Keratinocyte (primary cell): Measurements from ENCODE around the gene ALG1L2. TPM values are rescaled to one million over a fixed set of nuclear protein-coding genes. Genes with fewer than 3 reads are reported as not detected.
"Not testable (repeated sequence)": the region's sequence is repeated elsewhere in the genome, so short reads cannot be mapped to it uniquely, and the experiment has no call there.

Experiments used
- DNase-seq: peaks from one replicate; pipeline ENCODE4 v3.0.0-alpha.2; 2011; ENCODE audit warnings: low read depth, missing footprints, low spot score
- FAIRE-seq: peaks from 2 replicates; lab custom pipeline; 2011; peaks lifted over from hg19 to GRCh38; lab: Jason Lieb, UNC
- H2AFZ ChIP-seq: 2 replicates; pipeline ENCODE4 v1.6.0; 2012; ENCODE audit warnings: low read length, control low read depth, inconsistent platforms; ENCODE audit not compliant: control insufficient read depth
- H3K27ac ChIP-seq: 2 replicates; pipeline ENCODE4 v1.5.1; 2011; ENCODE audit warnings: low read length; ENCODE audit not compliant: control insufficient read depth, insufficient read depth
- H3K27me3 ChIP-seq: 3 replicates; pipeline ENCODE4 v1.6.0; 2011; ENCODE audit warnings: low read length; ENCODE audit not compliant: control insufficient read depth, insufficient read depth; ENCODE audit errors: extremely low read depth
- H3K36me3 ChIP-seq, 2 experiments: 2 replicates in 1 of 2; 3 replicates in 1 of 2; pipeline ENCODE4 v1.5.1; 2011; ENCODE audit warnings: low read length in 2 of 2, mild to moderate bottlenecking in 1 of 2; ENCODE audit not compliant: control insufficient read depth in 2 of 2, insufficient read depth in 2 of 2; ENCODE audit errors: extremely low read depth in 1 of 2
- H3K4me1 ChIP-seq: 3 replicates; pipeline ENCODE4 v1.5.1; 2011; ENCODE audit warnings: low read length; ENCODE audit not compliant: control insufficient read depth, insufficient read depth; ENCODE audit errors: extremely low read depth
- H3K4me2 ChIP-seq: 3 replicates; pipeline ENCODE4 v1.6.0; 2011; ENCODE audit warnings: low read depth, low read length; ENCODE audit not compliant: control insufficient read depth, insufficient read depth; ENCODE audit errors: extremely low read depth
- H3K4me3 ChIP-seq, 3 experiments: fragments of 200-600 bp in 1 of 3; sonication (generic) in 1 of 3; 2 replicates in 2 of 3; 3 replicates in 1 of 3; pipeline ENCODE4 v1.5.1; 2011 to 2016; ENCODE audit warnings: low read length in 3 of 3, mild to moderate bottlenecking in 3 of 3, control low read depth in 2 of 3, inconsistent platforms in 1 of 3, low read depth in 1 of 3, mixed read lengths in 1 of 3, mixed run types in 1 of 3, moderate library complexity in 1 of 3; ENCODE audit not compliant: control insufficient read depth in 2 of 3, insufficient read depth in 2 of 3; ENCODE audit errors: extremely low read depth in 1 of 3
- H3K79me2 ChIP-seq: 2 replicates; pipeline ENCODE4 v1.6.0; 2012; ENCODE audit warnings: low read length; ENCODE audit not compliant: control insufficient read depth, insufficient read depth
- H3K9ac ChIP-seq: 3 replicates; pipeline ENCODE4 v1.6.0; 2011; ENCODE audit warnings: low read length; ENCODE audit not compliant: control insufficient read depth, insufficient read depth; ENCODE audit errors: extremely low read depth
- H3K9me1 ChIP-seq: 3 replicates; pipeline ENCODE4 v1.6.0; 2011; ENCODE audit warnings: low read length; ENCODE audit not compliant: control insufficient read depth, insufficient read depth; ENCODE audit errors: extremely low read depth
- H3K9me3 ChIP-seq: 2 replicates; pipeline ENCODE4 v1.5.1; 2012; ENCODE audit warnings: low read depth, low read length; ENCODE audit not compliant: control insufficient read depth
- H4K20me1 ChIP-seq: 3 replicates; pipeline ENCODE4 v1.6.0; 2011; ENCODE audit warnings: low read length; ENCODE audit not compliant: control insufficient read depth, insufficient read depth; ENCODE audit errors: extremely low read depth
- CTCF ChIP-seq, 3 experiments: IDR thresholded peaks in 1 of 3; conservative IDR thresholded peaks in 1 of 3; optimal IDR thresholded peaks in 1 of 3; 2 replicates in 2 of 3; 3 replicates in 1 of 3; pipeline versions ENCODE3 to v1.5.1; 2011; ENCODE audit warnings: low read length in 3 of 3, mild to moderate bottlenecking in 3 of 3, moderate library complexity in 2 of 3, control low read depth in 1 of 3, inconsistent platforms in 1 of 3; ENCODE audit not compliant: insufficient read depth in 2 of 3; ENCODE audit errors: extremely low read depth in 1 of 3
- EZH2 ChIP-seq: IDR thresholded peaks from one replicate; pipeline ENCODE4 v1.6.1; 2012; ENCODE audit warnings: inconsistent platforms, mild to moderate bottlenecking, low read length, moderate library complexity
- dilution Hi-C: fragments of 300-500 bp; cut with MboI; formaldehyde crosslinking; loops from one replicate; pipeline ENCODE4 v1.7.0; 2020; ENCODE audit warnings: low sequenced_read_pairs; ENCODE audit not compliant: extremely low pct_ligation_motif_present
- polyA plus RNA-seq, 5 experiments: library from polyadenylated mRNA; depleted of rRNA in 3 of 5; stranded (reverse) in 3 of 5; stranded (forward) in 1 of 5; unstranded in 1 of 5; fragments of >200 nt; gene quantifications; 1 replicate in 1 of 5; 2 replicates in 3 of 5; 3 replicates in 1 of 5; pipeline versions ENCODE4 v1.2.1 to v1.2.3, GENCODE V29; 2011 to 2012; ENCODE audit warnings: missing spikeins in 2 of 5, low read depth in 1 of 5, low replicate concordance in 1 of 5

ALG1L2 gene
- polyA plus RNA-seq, 1 donor (not counting 4 experiments of a cell fraction or from before 2014, with no cell fraction given), result not detected

GRCh38 chr3:130117933-130118332 is 36.3 kb downstream of the ALG1L2 start:
- Histone ChIP-seq H3K9me1 (no peaks in the 10 kb centered on the region), H3K27ac (no peak overlapping the region), H2AFZ (no peak overlapping the region), H3K4me3 (no peak overlapping the region), H3K9ac (no peak overlapping the region), H3K9me3 (no peaks in the 10 kb centered on the region), H3K27me3 (no peaks in the 10 kb centered on the region), H3K4me1 (no peaks in the 10 kb centered on the region), H3K79me2 (no peaks in the 10 kb centered on the region), H4K20me1 (no peaks in the 10 kb centered on the region), H3K36me3 (no peaks in the 10 kb centered on the region), H3K4me2 (no peak overlapping the region)
- TF ChIP-seq CTCF (optimal IDR thresholded peaks at IDR 0.05 in 1 of 3, IDR thresholded peaks at IDR 0.05 in 1 of 3, conservative IDR thresholded peaks at IDR 0.05 in 1 of 3; ENCODE audit: extremely low read depth in 1 of 3, insufficient read depth in 2 of 3, low read length in 3 of 3) (no peak), EZH2 (no peak)
- FAIRE-seq, result no peak
- dilution Hi-C loops, result no loop called here
- no peak for DNase-seq

GRCh38 chr3:130119824-130120223 is 38.2 kb downstream of the ALG1L2 start:
- dilution Hi-C loops, H2AFZ ChIP-seq, H3K27me3 ChIP-seq, H3K4me1 ChIP-seq, H3K9ac ChIP-seq, H3K27ac ChIP-seq, H3K9me3 ChIP-seq, DNase-seq, H3K79me2 ChIP-seq, H3K36me3 ChIP-seq, H3K9me1 ChIP-seq, H3K4me3 ChIP-seq, H3K4me2 ChIP-seq, FAIRE-seq, H4K20me1 ChIP-seq: not testable (repeated sequence)

- DNase-seq, H3K9ac ChIP-seq: not testable (repeated sequence)
These were observed 38.7 kb downstream of the ALG1L2 start for GRCh38 chr3:130120291-130120690.

GRCh38 chr3:130122891-130123775 is 41.5 kb downstream of the ALG1L2 start:
- H3K27me3 ChIP-seq, H3K4me1 ChIP-seq, DNase-seq, H3K27ac ChIP-seq, H3K9me3 ChIP-seq, H3K36me3 ChIP-seq, H2AFZ ChIP-seq, H3K79me2 ChIP-seq, H3K9ac ChIP-seq, FAIRE-seq, H3K9me1 ChIP-seq, H4K20me1 ChIP-seq, H3K4me3 ChIP-seq, dilution Hi-C loops, H3K4me2 ChIP-seq: not testable (repeated sequence)

More at GRCh38 chr3:130120291-130120690, 38.7 kb downstream of the ALG1L2 start:
- H3K36me3 ChIP-seq, H3K27ac ChIP-seq, H4K20me1 ChIP-seq, dilution Hi-C loops, H3K9me1 ChIP-seq, H2AFZ ChIP-seq, H3K4me1 ChIP-seq, H3K27me3 ChIP-seq, H3K79me2 ChIP-seq, FAIRE-seq, H3K4me2 ChIP-seq, H3K9me3 ChIP-seq, H3K4me3 ChIP-seq: not testable (repeated sequence)
